ENCODE data around the gene UNC119.

- TF ChIP-seq, protein P1, sequence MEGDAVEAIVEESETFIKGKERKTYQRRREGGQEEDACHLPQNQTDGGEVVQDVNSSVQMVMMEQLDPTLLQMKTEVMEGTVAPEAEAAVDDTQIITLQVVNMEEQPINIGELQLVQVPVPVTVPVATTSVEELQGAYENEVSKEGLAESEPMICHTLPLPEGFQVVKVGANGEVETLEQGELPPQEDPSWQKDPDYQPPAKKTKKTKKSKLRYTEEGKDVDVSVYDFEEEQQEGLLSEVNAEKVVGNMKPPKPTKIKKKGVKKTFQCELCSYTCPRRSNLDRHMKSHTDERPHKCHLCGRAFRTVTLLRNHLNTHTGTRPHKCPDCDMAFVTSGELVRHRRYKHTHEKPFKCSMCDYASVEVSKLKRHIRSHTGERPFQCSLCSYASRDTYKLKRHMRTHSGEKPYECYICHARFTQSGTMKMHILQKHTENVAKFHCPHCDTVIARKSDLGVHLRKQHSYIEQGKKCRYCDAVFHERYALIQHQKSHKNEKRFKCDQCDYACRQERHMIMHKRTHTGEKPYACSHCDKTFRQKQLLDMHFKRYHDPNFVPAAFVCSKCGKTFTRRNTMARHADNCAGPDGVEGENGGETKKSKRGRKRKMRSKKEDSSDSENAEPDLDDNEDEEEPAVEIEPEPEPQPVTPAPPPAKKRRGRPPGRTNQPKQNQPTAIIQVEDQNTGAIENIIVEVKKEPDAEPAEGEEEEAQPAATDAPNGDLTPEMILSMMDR (conservative IDR thresholded peaks at IDR 0.05; ENCODE audit: low read depth, low read length), result no peak
- no peak for TF ChIP-seq EZH2 (IDR thresholded peaks at IDR 0.05; ENCODE audit: borderline replicate concordance, low read depth, low read length, poor library complexity, severe bottlenecking)
Observed at GRCh38 chr17:28540231-28540630, 12.2 kb downstream of the UNC119 start.
